Natural killer cell (primary cell): ENCODE results near the gene NAV2. TPM values are rescaled to one million over a fixed set of nuclear protein-coding genes. Genes with fewer than 3 reads are reported as not detected.

Experiments
- ATAC-seq, 3 donors: fragments of 150-1000 bp in 2 of 3; fragments of 200-7000 bp in 1 of 3; cut with Tn5 transposase; 1 replicate in 1 of 3; 2 replicates in 2 of 3; pipeline ENCODE4 v1.10.0; 2021; ENCODE audit warnings: mild to moderate bottlenecking in 2 of 3, moderate library complexity in 2 of 3
- DNase-seq, 2 donors: peaks; one replicate each; pipeline versions ENCODE4 v3.0.0 to v3.0.0-alpha.2; 2013 to 2021; ENCODE audit warnings: mixed read lengths in 1 of 2
- H3K27ac ChIP-seq: one replicate; pipeline ENCODE4 v1.5.1; 2013; ENCODE audit warnings: mild to moderate bottlenecking, low read length
- H3K27me3 ChIP-seq: one replicate; pipeline ENCODE4 v1.6.1; 2013; ENCODE audit warnings: low read length; ENCODE audit not compliant: control insufficient read depth, insufficient read depth
- H3K36me3 ChIP-seq: one replicate; pipeline ENCODE4 v1.6.1; 2013; ENCODE audit warnings: low read length; ENCODE audit not compliant: control insufficient read depth, insufficient read depth
- H3K4me1 ChIP-seq: one replicate; pipeline ENCODE4 v1.6.1; 2013; ENCODE audit warnings: low read length; ENCODE audit not compliant: control insufficient read depth, insufficient read depth
- H3K4me3 ChIP-seq: one replicate; pipeline ENCODE4 v1.5.1; 2013; ENCODE audit warnings: low read length
- H3K9me3 ChIP-seq: one replicate; pipeline ENCODE4 v1.6.1; 2013; ENCODE audit warnings: low read length; ENCODE audit not compliant: control insufficient read depth, insufficient read depth
- H3K27ac Mint-ChIP-seq, 2 donors: one replicate each; pipeline ENCODE4 v1.8.0; 2022; ENCODE audit warnings: mild to moderate bottlenecking in 2 of 2, mixed read lengths in 2 of 2, moderate library complexity in 1 of 2
- H3K27me3 Mint-ChIP-seq, 2 donors: one replicate each; pipeline ENCODE4 v1.8.0; 2022; ENCODE audit warnings: low read depth in 2 of 2, mixed read lengths in 2 of 2
- H3K36me3 Mint-ChIP-seq: one replicate; pipeline ENCODE4 v1.8.0; 2022; ENCODE audit warnings: mixed read lengths
- H3K4me1 Mint-ChIP-seq, 2 donors: one replicate each; pipeline ENCODE4 v1.8.0; 2022; ENCODE audit warnings: mixed read lengths in 2 of 2
- H3K4me3 Mint-ChIP-seq: one replicate; pipeline ENCODE4 v1.8.0; 2022; ENCODE audit warnings: mild to moderate bottlenecking, moderate library complexity, mixed read lengths
- H3K9me3 Mint-ChIP-seq, 2 donors: one replicate each; pipeline ENCODE4 v1.8.0; 2022; ENCODE audit warnings: mixed read lengths in 2 of 2
- WGBS: methylation state at CpG from one replicate; pipeline ENCODE4 v1.1.7; 2013; ENCODE audit warnings: missing lambda C conversion rate; ENCODE audit not compliant: insufficient coverage; 5-methylcytosine and 5-hydroxymethylcytosine counted together
- intact Hi-C: fragments of 100-400 bp; cut with micrococcal nuclease; formaldehyde crosslinking; loops from one replicate; pipeline ENCODE4 v1.14.2; 2022
- total RNA-seq, 4 donors: library from RNA; stranded (reverse); fragments of 120-200 nt in 1 of 4; gene quantifications; one replicate each; pipeline versions ENCODE4 v1.2.3 to v1.2.4, GENCODE V29; 2013 to 2022
- TF ChIP-seq, protein P1 (sequence below): fragments of 200-600 bp; IDR thresholded peaks from one replicate; pipeline ENCODE4 v1.8.0; 2022; ENCODE audit warnings: antibody characterized with exemption

NAV2 gene
- total RNA-seq, 3 donors from 2014 or later (not counting 1 experiment from before 2014, with no cell fraction given): 0.14 to 1.6 (median 0.43) TPM

GRCh38 chr11:20038412-20038811, 325.8 kb downstream of the NAV2 start:
- Mint-ChIP-seq H3K9me3 (no peaks in the 10 kb centered on the region), H3K36me3 (no peaks in the 10 kb centered on the region), H3K27me3 (peaks cover 17 to 52% of the 10 kb centered on the region in 2 donors), H3K27ac (no peak overlapping the region), H3K4me3 (no peak overlapping the region), H3K4me1 (no peaks in the 10 kb centered on the region)
- WGBS: 94% methylated on average over 6 of the region's 6 CpGs
- ATAC-seq: no peak
- Histone ChIP-seq H3K36me3 (no peaks in the 10 kb centered on the region), H3K4me3 (no peak overlapping the region), H3K27me3 (no peaks in the 10 kb centered on the region), H3K4me1 (no peaks in the 10 kb centered on the region), H3K9me3 (no peaks in the 10 kb centered on the region), H3K27ac (no peak overlapping the region)
- TF ChIP-seq, protein P1, sequence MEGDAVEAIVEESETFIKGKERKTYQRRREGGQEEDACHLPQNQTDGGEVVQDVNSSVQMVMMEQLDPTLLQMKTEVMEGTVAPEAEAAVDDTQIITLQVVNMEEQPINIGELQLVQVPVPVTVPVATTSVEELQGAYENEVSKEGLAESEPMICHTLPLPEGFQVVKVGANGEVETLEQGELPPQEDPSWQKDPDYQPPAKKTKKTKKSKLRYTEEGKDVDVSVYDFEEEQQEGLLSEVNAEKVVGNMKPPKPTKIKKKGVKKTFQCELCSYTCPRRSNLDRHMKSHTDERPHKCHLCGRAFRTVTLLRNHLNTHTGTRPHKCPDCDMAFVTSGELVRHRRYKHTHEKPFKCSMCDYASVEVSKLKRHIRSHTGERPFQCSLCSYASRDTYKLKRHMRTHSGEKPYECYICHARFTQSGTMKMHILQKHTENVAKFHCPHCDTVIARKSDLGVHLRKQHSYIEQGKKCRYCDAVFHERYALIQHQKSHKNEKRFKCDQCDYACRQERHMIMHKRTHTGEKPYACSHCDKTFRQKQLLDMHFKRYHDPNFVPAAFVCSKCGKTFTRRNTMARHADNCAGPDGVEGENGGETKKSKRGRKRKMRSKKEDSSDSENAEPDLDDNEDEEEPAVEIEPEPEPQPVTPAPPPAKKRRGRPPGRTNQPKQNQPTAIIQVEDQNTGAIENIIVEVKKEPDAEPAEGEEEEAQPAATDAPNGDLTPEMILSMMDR: no peak
- intact Hi-C loops: no loop called here
- DNase-seq: no peak

GRCh38 chr11:20038972-20039371, 326.3 kb downstream of the NAV2 start:
- Histone ChIP-seq H3K4me3 (no peak overlapping the region), H3K27ac (no peak overlapping the region), H3K36me3 (no peaks in the 10 kb centered on the region), H3K27me3 (no peaks in the 10 kb centered on the region), H3K4me1 (no peaks in the 10 kb centered on the region), H3K9me3 (no peaks in the 10 kb centered on the region)
- intact Hi-C loops: no loop called here
- H3K9me3 Mint-ChIP-seq: no peaks in the 10 kb centered on the region
- no peaks in the 10 kb centered on the region for H3K4me1 Mint-ChIP-seq
- no peak overlapping the region for H3K27ac Mint-ChIP-seq
- 92% methylated on average over 2 of the region's 3 CpGs for WGBS
- H3K36me3 Mint-ChIP-seq: no peaks in the 10 kb centered on the region
- peaks cover 17 to 54% of the 10 kb centered on the region in 2 donors for H3K27me3 Mint-ChIP-seq
- DNase-seq (no peak), ATAC-seq (no peak)
- TF ChIP-seq, protein P1: no peak
- H3K4me3 Mint-ChIP-seq: no peak overlapping the region

GRCh38 chr11:20041499-20041898, 328.9 kb downstream of the NAV2 start:
- peaks cover 0 to 3% of the 10 kb centered on the region in 2 donors for H3K4me1 Mint-ChIP-seq
- no peaks in the 10 kb centered on the region for H3K9me3 Mint-ChIP-seq
- Histone ChIP-seq H3K27ac (no peak overlapping the region), H3K4me3 (no peak overlapping the region), H3K9me3 (no peaks in the 10 kb centered on the region), H3K4me1 (no peaks in the 10 kb centered on the region), H3K27me3 (no peaks in the 10 kb centered on the region), H3K36me3 (no peaks in the 10 kb centered on the region)
- no peak overlapping the region for H3K4me3 Mint-ChIP-seq
- TF ChIP-seq, protein P1: no peak
- intact Hi-C loops: no loop called here
- no peak for DNase-seq
- no peak overlapping the region for H3K27ac Mint-ChIP-seq
- H3K36me3 Mint-ChIP-seq: no peaks in the 10 kb centered on the region
- ATAC-seq: no peak
- 86% methylated on average over 3 of the region's 3 CpGs for WGBS
- peaks cover 10 to 40% of the 10 kb centered on the region in 2 donors for H3K27me3 Mint-ChIP-seq

DNA sequence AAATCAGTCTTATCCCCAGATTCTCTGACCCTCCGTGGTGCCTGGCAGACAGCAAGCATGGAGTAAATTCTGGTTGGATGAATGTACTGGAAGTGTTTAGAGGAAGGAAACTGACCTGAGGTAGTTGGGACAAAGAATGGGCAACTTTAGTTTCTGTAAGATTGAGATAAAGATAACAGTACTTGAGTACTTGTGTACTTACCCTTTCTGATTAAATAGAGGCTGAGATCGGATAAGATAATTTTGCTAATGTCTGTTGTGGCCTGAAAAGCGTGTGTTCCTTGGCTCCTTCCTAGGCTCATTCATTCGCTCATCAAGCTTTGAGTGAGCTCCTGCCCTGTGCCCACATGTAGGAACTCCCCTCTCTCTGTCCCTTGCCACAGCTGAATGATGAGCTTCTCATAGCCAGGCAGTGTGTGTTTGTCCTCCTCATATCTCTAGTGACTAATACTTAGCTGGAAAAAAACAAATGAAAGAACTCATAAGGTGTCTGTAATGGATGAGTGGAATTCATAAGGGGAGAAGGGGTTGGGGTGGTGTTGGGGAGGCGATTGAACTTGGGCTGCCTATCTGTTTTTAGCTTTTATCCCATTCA, 329.5 kb downstream of the NAV2 start:
- intact Hi-C loops: no loop called here
- TF ChIP-seq, protein P1: no peak

More for the DNA sequence above, 329.5 kb downstream of the NAV2 start:
- no peak overlapping the region for H3K4me3 Mint-ChIP-seq
- no peaks in the 10 kb centered on the region for H3K4me1 ChIP-seq
- H3K36me3 Mint-ChIP-seq: no peaks in the 10 kb centered on the region
- H3K9me3 ChIP-seq: no peaks in the 10 kb centered on the region
- peaks cover 0 to 5% of the 10 kb centered on the region in 2 donors for H3K4me1 Mint-ChIP-seq
- no peak for ATAC-seq
- H3K27ac Mint-ChIP-seq: no peak overlapping the region
- DNase-seq: no peak
- no peak overlapping the region for H3K27ac ChIP-seq
- H3K9me3 Mint-ChIP-seq: no peaks in the 10 kb centered on the region
- no peak overlapping the region for H3K4me3 ChIP-seq
- peaks cover 10 to 40% of the 10 kb centered on the region in 2 donors for H3K27me3 Mint-ChIP-seq
- no peaks in the 10 kb centered on the region for H3K27me3 ChIP-seq
- 79% methylated on average over 4 of the region's 5 CpGs for WGBS
- no peaks in the 10 kb centered on the region for H3K36me3 ChIP-seq
